T-helper 2 cell treated with Interferon-gamma antibody and Interleukin-4, amounts not matched to agents 5 μg/mL and 100 μg/mL, for 36 hours (primary cell): ENCODE data around the gene ZNF138.

Source experiments
- DNase-seq: peaks from one replicate; pipeline ENCODE4 v3.0.0; 2021; ENCODE audit warnings: low spot score
- H3K27ac Mint-ChIP-seq: one replicate; pipeline ENCODE4 v1.8.0; 2021; ENCODE audit warnings: mild to moderate bottlenecking, mixed read lengths
- H3K27me3 Mint-ChIP-seq: one replicate; pipeline ENCODE4 v1.8.0; 2021; ENCODE audit warnings: low read depth, mixed read lengths
- H3K36me3 Mint-ChIP-seq: one replicate; pipeline ENCODE4 v1.8.0; 2021; ENCODE audit warnings: low read depth, mixed read lengths
- H3K4me1 Mint-ChIP-seq: one replicate; pipeline ENCODE4 v1.8.0; 2021; ENCODE audit warnings: low read depth, mixed read lengths
- H3K4me3 Mint-ChIP-seq: one replicate; pipeline ENCODE4 v1.8.0; 2022; ENCODE audit warnings: mild to moderate bottlenecking, moderate library complexity, mixed read lengths
- H3K9me3 Mint-ChIP-seq: one replicate; pipeline ENCODE4 v1.8.0; 2021; ENCODE audit warnings: mixed read lengths

The ZNF138 gene

DNA sequence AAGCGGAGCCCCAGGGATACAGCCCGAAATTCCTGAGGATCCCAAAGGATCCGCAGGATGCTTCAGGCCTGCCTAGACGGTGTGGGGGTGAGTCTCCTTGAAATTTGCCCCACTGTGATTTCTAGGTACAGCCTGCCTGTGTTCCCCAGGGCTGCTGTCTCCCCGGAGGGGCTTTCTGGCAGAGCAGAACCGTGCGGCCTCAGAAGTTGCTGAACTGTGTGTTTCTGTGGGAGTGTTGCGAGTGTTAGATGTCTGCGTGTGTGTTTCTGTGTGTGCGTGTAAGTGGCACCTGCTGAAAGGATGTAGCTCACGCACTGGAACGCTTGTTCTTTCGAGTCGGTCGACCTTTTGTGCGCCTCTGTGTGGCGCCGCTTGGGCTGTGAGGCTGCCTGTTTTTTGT, 81.0 kb downstream of the ZNF138 start:
- Mint-ChIP-seq H3K27me3 (no peaks in the 10 kb centered on the region), H3K9me3 (peaks cover 20% of the 10 kb centered on the region), H3K4me3 (no peak overlapping the region), H3K36me3 (no peaks in the 10 kb centered on the region), H3K27ac (no peak overlapping the region), H3K4me1 (peaks cover 4% of the 10 kb centered on the region)
- DNase-seq, result no peak

DNA sequence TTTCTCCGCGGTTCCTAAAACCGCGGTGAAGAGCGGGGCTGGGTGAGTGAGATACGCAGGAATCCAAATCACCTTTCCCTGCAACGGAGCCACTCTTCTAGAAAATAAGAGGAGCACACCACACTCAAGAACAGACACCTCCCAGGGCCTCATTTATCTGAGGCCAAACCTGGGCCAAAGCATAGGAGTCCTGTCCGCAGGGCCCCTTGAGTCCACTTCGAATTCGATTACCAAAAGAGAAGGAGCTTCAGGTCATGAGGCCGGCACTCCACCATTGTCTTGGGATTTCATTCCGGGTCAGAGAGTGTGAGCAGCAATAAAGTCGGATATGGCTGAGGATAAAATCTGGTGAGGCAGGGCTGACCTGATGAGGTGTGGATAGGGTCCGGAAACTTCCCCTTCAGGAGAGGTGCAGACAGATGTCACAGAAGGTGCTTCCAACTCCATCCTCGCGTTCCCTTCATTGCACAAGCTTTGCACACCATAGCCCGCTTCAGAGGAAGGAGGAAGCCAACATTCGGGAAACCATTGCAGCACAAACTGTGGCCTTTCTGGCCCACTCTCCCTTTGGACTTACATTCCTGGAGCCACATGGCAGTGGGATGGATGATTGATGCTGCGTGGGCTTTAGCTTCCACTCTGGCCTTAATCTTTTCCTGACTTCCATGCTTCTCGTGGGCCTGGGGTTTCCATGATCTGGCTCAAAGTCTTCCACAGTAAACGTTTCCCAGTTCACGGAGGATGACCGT, 81.6 kb downstream of the ZNF138 start:
- no peak for DNase-seq
- Mint-ChIP-seq H3K36me3 (no peaks in the 10 kb centered on the region), H3K27me3 (no peaks in the 10 kb centered on the region), H3K4me3 (no peak overlapping the region), H3K27ac (no peak overlapping the region), H3K4me1 (peaks cover 4% of the 10 kb centered on the region), H3K9me3 (peaks cover 20% of the 10 kb centered on the region)

DNA sequence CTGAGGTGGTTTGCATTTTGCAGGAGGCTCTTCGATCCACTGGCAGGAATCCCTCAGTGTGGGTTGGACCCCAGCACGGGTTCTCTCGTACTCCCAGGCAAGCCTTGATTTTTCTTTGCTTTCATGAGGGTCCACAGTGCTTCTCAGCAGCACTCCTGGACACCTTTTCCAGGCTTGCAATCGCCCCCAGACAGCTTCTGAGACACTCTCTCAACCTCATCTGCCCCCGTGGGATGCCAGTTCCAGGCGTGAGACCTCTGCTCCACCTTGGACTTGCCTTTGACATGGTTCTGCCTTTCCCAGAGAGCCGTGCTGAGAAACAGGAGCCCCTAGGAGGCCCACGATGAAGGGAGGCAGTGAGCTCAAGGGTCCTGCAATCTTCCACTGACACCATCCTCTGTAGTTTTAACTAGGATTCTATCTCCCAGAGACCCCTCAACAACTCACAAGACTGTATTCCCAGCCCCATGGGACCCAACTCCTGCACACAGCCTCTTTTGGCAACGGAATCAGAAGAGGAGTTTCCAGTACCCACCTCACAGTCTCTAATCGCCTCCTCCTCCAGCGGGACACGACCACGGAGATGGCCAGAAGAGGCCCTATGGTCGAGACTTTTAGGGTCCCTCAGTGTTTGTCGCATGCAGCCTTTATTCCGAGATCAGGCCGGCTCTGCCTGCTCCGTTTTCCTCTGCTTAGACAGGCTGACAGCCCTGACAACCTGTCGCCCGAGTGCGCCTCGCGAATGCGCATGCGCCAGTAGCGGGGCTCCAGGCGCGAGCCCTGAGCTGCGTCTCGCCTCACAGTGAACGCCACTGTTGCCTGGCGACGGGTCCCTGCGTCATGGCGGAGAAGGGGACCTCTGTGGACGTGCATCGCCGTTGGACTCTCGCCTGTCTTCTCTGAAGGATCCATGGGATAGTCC, 82.8 kb downstream of the ZNF138 start:
- Mint-ChIP-seq H3K4me3 (peak overlapping the region; percentile 62), H3K27me3 (no peaks in the 10 kb centered on the region), H3K9me3 (peaks cover 17% of the 10 kb centered on the region), H3K36me3 (no peaks in the 10 kb centered on the region), H3K27ac (no peak overlapping the region), H3K4me1 (peaks cover 4% of the 10 kb centered on the region)
- DNase-seq, result peak; percentile 35

DNA sequence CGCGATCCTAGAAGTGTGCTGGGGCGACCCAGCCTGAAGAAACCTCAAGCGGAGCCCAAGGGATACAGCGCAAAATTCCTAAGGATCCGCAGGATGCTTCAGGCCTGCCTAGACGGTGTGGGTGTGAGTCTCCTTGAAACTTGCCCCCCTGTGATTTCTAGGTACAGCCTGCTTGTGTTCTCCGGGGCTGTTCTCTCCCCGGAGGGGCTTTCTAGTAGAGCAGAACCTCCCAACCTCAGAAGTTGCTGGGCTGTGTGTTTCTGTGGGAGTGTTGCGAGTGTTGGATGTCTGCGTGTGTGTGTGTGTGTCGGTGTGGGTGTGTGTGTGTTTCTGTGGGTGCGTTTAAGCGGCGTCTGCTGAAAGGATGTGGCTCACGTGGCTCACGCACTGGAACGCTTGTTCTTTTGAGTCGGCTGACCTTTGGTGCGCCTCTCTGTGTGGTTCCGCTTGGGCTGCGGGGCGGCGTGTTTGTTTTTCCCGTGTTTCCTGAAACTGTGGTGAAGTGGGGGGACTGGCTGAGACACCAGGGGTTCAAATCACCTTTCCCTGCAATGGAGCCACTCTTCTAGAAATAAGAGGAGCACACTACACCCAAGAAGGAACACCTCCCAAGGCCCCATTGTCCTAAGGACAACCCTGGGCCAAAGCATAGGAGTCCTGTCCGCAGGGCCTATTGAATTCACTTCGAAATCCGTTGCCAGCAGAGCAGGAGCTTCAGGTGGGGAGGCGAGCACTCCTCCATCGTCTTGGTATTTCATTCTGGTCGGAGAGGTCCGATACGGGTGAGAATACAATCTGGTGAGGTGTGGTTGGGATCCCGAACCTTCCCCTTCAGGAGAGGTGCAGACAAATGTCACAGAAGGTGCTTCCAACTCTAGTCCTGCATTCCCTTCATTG, 83.7 kb downstream of the ZNF138 start:
- DNase-seq, result no peak
- H3K9me3 Mint-ChIP-seq, result peaks cover 17% of the 10 kb centered on the region
- peaks cover 4% of the 10 kb centered on the region for H3K4me1 Mint-ChIP-seq
- H3K27ac Mint-ChIP-seq, result no peak overlapping the region
- H3K4me3 Mint-ChIP-seq, result peak overlapping the region; percentile 62
- no peaks in the 10 kb centered on the region for H3K36me3 Mint-ChIP-seq
- H3K27me3 Mint-ChIP-seq, result peaks cover 4% of the 10 kb centered on the region

DNA sequence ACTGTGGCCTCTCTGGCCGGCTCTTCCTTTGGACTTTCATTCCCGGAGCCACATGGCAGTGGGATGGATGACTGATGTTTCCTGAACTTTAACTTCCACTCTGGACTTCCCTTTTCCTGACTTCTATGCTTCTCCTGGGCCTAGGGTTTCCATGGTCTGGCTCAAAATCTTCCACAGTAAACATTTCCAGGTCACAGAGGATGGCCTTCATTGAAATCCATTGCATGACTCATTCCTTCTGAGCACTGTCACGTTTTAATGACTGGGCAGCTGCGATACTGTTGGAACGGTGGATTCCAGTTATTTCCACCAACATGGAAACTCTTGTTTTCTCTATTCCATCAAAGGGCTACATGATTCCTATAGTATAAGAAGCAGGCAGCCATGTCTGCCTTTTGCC, 84.5 kb downstream of the ZNF138 start:
- no peak overlapping the region for H3K27ac Mint-ChIP-seq
- H3K4me3 Mint-ChIP-seq, result no peak overlapping the region
- peaks cover 4% of the 10 kb centered on the region for H3K4me1 Mint-ChIP-seq
- peaks cover 14% of the 10 kb centered on the region for H3K9me3 Mint-ChIP-seq
- H3K27me3 Mint-ChIP-seq, result peaks cover 8% of the 10 kb centered on the region
- DNase-seq, result no peak
- H3K36me3 Mint-ChIP-seq, result no peaks in the 10 kb centered on the region

DNA sequence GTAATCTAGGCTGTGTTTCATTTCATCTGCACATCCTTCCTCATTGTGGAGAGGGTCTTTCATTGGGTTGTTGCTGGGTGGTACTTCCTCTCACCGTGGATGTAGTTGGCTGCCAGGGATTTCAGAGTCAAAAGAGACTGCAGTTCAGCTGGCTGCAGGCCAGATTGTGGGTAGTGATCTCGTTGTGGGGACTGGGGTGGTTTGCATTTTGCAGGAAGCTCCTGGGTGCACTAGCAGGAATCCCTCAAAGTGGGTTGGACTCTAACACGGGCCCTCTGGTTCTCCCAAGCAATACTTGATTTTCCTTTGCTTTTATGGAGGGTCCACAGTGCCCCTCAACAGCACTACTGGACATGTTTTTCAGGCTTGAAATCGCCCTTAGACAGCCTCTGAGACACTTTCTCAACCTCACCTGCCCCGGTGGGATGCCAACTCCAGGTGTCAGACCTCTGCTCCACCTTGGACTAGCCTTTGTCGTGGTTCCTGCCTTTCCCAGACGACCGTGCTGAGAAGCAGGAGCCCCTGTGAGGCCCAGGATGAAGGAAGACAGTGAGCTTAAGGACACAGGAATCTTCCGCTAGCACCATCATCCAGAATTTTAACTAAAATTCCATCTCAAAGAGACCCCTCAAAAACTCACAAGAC, 85.0 kb downstream of the ZNF138 start:
- no peaks in the 10 kb centered on the region for H3K36me3 Mint-ChIP-seq
- H3K27ac Mint-ChIP-seq, result no peak overlapping the region
- H3K27me3 Mint-ChIP-seq, result peaks cover 12% of the 10 kb centered on the region
- DNase-seq, result no peak
- no peak overlapping the region for H3K4me3 Mint-ChIP-seq
- H3K4me1 Mint-ChIP-seq, result peaks cover 4% of the 10 kb centered on the region
- peaks cover 16% of the 10 kb centered on the region for H3K9me3 Mint-ChIP-seq

DNA sequence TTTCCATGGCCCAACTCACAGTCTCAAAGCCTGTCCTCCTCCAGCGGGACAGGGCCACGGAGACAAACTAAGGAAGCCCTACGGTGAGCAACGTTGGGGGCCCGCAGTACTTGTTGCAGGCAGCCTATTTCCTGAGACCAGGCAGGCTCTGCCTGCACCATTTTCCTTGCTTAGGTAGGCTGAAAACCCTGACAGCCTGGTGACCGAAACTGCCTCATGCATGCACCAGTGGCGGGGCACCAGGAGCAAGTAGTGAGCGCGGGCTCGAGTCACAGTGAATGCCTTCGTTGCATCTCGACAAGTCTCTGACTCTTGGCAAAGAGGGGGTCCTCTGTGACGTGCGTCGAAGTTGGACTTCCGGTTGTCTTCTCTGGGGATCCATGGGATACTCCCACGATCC, 85.6 kb downstream of the ZNF138 start:
- H3K4me3 Mint-ChIP-seq, result no peak overlapping the region
- peaks cover 16% of the 10 kb centered on the region for H3K9me3 Mint-ChIP-seq
- no peak for DNase-seq
- H3K27ac Mint-ChIP-seq, result no peak overlapping the region
- peaks cover 4% of the 10 kb centered on the region for H3K4me1 Mint-ChIP-seq
- peaks cover 12% of the 10 kb centered on the region for H3K27me3 Mint-ChIP-seq
- no peaks in the 10 kb centered on the region for H3K36me3 Mint-ChIP-seq

DNA sequence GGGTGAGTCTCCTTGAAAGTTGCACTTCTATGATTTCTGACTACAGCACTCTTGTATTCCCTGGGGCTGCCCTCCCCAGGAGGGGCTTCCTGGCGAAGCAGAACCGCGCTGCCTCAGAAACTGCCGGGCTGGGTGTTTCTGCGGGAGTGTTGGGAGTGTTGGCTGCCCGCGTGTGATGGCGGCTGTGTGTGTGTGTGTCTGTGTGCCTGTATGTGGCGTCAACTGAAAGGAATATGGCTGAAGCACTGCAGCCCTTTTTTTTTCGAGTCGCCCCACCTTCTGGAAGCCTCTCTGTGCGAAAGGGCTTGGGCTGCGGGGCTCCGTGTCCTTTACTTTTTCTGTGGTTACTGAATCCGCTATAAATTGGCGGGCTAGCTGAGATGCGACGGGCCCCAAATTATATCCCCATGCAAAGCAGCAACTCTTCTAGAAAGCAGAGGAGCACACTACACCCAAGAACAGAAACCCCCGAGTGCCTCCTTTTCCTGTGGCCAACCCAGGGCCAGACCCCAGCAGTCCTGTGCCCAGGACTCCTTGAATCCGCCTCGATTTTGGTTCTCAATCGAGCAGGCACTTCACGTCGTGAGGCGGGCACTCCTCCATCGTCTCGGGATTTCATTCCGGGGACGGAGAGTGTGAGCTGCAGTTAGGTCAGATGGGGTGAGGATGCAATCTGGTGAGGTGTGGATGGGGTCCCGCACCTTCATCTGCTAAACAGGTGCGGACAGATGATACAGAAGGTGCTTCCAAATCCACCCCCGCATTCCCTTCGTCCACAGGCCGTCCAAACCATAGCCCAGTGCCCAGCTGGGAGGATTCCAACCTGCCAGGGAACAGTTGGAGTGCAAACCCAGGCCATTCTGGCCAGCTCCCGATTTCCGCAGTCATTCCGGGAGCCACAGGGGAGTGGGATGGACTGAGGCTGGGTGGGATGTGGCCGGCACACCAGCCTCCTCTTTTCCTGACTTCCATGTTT, 86.4 kb downstream of the ZNF138 start:
- DNase-seq, result no peak
- Mint-ChIP-seq H3K4me1 (peaks cover 4% of the 10 kb centered on the region), H3K4me3 (no peak overlapping the region), H3K27ac (no peak overlapping the region), H3K9me3 (peaks cover 19% of the 10 kb centered on the region), H3K36me3 (no peaks in the 10 kb centered on the region), H3K27me3 (peaks cover 12% of the 10 kb centered on the region)

DNA sequence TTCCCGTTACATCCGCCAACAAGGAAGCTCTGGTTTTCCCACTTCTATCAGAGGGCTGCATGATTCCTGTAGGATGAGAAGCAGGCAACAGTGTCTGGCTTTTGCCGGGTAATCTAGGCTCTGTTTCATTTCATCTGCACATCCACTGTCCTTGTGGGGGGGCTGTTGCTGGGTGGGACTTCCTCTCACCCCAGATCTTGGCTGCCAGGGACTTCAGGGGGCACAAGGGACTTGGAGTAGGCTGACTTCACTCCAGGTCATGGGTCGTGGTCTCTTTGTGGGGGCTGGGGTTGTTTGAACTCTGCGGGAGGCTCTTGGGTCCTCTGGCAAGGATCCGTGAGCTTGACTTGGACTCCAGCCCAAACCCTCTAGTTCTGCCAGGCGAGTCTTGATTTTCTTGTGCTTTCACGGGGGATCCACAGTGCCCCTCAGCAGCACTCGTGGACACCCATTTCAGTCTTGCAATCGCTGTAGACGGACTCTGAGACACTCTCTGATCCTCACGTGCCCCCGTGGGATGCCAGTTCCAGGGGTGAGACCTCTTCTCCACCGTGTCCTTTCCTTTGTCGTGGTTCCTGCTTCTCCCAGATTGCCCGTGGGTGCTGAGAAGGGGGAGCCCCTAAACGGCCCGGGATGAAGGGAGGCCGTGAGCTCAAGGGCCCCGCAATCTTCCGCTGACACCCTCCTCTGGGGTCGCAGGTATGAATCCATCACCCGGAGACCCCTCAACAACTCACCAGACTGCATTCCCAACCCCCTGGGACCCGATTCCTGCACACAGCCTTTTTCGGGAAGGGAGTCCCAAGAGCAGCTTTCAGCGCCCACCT, 87.4 kb downstream of the ZNF138 start:
- H3K4me3 Mint-ChIP-seq, result no peak overlapping the region
- no peak overlapping the region for H3K27ac Mint-ChIP-seq
- no peak for DNase-seq
- H3K9me3 Mint-ChIP-seq, result peaks cover 20% of the 10 kb centered on the region
- no peaks in the 10 kb centered on the region for H3K36me3 Mint-ChIP-seq
- peaks cover 12% of the 10 kb centered on the region for H3K27me3 Mint-ChIP-seq
- peaks cover 4% of the 10 kb centered on the region for H3K4me1 Mint-ChIP-seq

DNA sequence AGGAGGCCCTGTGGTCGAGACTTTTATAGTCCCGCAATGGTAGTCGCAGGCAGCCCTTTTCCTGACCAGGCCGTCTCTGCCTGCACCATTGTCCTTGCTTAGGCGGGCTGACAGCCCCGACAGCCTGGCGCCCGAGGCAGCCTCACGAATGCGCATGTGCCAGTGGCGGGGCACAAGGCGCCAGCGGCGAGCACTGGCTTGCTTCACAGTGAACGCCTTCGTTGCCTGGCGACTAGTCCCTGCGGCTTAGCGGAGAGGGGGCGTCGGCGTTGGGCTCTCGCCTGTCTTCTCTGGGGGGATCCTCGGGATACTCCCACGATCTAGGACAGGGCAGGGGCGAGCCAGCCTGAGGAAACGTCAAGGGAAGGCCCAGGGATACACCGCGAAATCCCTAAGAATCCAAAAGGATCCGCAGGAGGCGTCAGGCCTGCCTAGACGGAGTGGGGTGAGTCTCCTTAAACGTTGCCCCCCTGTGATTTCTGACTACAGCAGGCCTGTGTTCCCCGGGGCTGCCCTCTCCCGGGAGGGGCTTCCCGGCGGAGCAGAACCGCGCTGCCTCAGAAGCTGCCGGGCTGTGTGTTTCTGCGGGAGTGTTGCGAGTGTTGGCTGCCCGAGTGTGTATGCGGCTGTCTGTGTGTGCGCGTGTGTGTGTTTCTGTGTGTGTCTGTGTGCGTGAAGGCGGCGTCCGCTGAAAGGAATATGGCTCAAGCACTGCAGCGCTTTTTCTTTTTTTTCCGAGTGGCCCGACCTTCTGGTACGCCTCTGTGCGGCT, 88.3 kb downstream of the ZNF138 start:
- Mint-ChIP-seq H3K27me3 (peaks cover 12% of the 10 kb centered on the region), H3K27ac (no peak overlapping the region), H3K4me3 (peak overlapping the region; percentile 52), H3K4me1 (no peaks in the 10 kb centered on the region), H3K9me3 (peaks cover 20% of the 10 kb centered on the region), H3K36me3 (no peaks in the 10 kb centered on the region)
- DNase-seq, result no peak
